ENCODE data around the gene OGN.

The OGN gene

DNA sequence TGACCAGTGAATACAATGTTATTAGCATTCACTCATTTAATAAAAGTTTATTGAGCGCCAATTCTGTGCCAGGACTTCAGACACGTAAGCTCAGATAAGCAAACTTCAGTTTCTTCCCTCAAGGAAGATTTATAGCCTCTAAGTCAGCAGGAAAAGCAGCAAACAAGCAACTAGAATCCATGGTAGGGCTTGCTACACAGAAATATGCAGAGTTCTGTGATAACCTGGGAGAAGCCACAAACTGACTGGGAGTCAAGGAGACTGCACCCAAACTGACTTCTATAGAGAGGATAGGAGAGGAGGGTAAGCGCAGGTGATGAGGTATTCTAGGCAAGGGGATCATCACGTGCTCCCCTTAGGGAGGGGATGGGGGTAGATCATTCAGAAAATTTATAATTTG lies 1.4 kb upstream of the OGN start:
- no peak for DNase-seq (ENCODE audit: low spot score)

DNA sequence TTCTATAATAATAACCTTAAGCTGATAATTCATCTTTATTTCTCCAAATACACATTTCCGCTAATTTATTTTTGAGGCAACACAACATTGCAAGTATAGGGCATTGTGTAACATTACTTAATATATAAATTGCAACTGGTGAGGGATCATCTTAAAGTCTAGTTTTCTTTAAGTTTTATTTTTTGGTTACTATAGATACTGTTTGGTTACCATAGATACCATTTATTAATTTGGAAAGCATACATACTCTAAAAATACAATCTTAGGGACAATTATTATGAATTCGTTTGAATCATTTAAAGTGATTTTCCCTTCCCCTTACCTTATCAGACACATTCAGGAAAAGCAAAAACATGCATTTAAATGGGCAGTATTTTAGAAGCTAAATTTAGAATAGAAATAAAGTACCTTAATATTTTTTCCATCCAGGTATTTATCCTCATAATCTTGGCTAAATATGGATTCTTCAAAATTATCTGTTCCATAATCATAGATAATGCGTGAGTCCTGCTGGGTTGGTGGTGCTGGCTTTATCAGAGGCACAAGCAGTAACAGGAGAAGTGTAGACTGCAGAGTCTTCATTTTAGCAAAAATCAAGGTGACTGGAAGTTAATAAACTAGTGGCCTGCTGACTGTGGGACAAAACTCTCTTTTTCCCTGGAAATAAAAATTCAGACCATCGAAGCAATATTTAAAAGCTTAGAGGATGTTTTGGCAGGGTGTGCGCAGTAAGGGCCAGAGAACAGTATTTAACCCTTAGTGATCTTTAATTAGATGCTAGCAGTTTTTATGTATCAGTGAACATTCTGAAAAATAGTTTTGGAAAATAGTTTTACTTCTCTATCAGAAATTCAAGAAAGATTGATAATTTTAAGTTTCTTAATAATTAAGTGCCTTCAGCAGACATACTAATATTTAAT lies 1.3 kb downstream of the OGN start:
- no peak for DNase-seq (ENCODE audit: low spot score)

DNA sequence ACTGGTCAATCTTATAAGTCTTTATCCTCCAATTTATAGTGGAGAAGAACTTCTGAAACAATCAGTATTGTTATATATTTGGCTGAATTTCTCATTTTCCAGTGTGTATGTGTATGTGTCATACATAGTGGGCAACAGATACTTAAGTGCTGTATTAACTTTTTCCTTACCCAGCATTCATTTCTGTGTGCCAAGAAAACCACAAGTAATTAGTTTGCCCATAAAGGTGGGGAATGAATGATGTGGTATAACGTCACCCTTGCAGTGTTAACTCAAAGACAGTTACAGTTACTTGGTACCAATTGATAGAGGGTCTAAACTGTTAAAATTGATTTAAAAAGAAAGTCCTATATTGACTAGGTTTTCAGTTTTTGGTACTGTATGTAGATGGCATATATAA lies 2.0 kb downstream of the OGN start:
- no peak for DNase-seq (ENCODE audit: low spot score)

DNA sequence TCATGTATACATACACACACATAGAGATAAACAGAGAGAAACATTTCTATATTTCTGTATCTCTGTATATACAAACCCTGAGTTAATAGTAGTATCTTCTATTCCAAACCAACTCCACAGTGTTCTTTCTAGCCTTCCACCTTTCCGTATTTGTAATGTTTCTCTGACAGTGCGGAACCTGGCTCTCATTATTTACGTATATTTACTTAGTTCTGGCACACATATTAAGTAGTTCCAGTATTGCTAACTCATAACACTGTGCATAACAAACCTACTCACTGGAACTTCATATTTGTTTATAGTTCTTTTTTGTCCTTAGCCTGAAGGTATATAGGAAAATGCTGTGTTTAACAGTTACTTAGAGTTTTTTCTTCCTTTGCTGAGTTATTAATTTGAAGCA lies 6.5 kb downstream of the OGN start:
- no peak for DNase-seq (ENCODE audit: low spot score)

DNA sequence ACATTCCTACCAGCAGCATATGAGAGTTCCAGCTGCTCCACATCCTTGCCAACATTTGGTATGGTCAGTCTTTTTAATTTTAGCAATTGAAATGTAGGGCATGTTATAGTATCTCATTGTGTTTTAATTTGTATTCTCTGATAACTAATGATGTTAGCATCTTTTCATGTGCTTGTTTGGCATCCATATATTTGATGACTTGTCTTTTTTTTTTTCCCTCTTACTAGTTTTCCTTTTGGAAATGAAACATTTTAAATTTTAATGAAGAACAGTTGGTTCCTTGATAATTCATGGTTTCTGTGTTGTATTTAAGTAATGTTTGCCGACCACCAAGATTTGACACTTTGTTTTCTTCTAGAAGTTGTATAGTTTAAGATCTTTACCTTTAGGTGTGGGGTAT lies 8.8 kb downstream of the OGN start:
- DNase-seq (ENCODE audit: low spot score) = no peak

DNA sequence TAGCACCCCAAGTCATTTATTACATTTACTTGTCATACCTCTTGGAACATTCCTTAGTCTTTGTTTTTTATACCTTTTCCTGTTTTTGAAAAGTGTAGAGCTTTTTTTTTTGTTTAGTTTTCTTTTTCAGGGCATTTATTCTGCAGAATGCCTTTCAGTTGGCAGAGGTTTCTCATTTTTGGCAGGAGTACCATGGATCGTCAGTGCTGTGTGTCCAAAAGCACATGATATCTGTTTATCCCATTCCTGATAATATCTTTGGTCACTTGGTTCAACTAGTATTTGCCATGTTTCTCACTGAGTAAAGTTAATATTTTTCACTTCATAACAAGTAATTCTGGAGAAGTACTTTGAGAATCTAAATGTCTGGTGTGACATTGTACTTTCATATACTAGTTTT lies 10.7 kb downstream of the OGN start:
- no peak for DNase-seq (ENCODE audit: low spot score)

DNA sequence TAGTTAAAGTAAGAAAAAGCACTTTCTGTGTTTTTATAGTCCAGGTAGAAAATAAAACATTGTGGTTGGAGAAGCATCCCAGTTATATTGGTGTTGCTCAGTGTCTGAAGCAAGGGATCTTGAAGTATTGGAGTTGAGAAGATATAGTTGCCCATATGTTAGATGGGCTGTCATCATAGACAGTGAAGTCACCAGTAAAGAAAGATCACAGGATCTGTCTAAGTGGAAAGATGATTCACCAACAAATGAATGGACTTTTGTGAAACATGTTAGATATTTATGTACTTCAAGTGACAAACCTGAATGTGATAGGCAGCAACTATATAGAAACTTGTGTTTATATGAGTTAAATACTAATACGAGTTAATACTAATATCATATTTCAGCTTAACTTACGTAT lies 11.7 kb downstream of the OGN start:
- DNase-seq (ENCODE audit: low spot score) = no peak

DNA sequence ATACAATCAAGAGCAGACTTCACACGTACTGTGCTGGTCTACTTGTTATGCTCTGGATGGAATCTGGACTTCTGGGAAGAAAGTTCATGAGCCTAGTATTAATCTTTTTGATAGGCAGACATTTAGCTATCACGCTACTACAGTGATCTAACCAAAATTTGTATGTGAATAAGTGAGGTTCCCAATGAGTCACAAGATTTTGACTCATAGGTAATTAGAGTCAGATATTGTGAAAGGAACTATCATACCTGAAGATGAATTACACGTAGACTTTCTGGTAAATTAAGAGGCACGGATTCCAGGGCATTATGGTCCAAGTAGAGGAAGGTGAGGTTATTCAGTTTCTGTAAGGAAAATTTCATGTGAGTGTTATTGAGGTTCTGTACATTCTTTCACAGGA lies 18.4 kb downstream of the OGN start:
- no peak for DNase-seq (ENCODE audit: low spot score)

DNA sequence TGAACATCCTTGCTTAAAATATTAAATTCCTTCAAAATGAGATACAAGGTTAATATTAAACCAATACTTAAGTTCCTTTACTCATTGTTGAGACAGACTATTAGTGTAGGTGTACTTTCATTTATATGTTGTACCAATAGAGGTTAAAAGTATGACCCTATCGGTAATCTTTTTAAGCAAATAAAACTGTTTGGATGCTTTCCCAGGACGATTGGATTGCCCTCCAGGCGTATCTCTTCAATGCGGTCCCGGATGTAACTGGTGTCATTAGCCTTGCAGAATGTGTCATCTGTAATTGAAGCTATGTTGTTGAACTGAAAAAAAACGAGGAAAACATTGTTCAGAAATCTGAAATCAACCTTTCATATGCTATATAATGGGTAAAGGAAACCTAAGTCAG lies 18.9 kb downstream of the OGN start:
- no peak for DNase-seq (ENCODE audit: low spot score)

DNA sequence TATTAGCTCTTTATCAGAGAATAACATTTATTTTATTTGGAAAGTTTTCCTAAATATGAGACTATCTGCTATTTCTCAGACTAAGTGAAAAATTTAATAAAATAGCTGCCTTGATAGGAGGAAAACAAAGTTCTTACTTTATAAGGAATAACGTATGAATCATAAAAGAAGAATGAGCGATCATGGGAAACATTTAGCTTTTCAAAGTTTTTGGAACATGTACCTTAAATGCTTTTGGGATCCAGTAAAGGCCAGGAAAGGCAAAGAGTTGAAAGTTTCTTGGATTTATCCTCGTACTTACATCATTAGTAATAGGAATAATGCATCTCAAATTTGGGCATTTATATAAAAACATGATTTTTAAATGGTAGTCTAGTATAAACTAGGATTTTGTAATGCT lies 19.4 kb downstream of the OGN start:
- no peak for DNase-seq (ENCODE audit: low spot score)

DNA sequence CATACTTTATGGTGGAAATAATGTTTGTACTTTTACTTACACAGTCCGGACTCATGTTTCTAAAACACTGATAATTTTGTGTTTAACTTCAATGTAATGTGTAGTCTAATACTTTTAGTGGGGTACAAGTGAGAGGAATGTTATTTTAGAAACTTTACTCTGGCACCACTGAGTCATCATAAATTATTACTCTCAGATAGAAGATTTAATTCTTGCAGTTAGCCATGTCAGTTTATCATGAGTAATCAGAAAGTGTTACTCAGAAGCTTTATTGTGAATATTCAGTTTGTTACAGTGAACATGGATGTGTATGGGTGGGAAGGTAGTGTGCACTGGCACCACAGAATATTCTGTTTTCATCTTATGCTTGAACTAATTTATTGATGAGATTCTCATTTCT lies 20.0 kb downstream of the OGN start:
- peak; percentile 8 for DNase-seq (ENCODE audit: low spot score)

DNA sequence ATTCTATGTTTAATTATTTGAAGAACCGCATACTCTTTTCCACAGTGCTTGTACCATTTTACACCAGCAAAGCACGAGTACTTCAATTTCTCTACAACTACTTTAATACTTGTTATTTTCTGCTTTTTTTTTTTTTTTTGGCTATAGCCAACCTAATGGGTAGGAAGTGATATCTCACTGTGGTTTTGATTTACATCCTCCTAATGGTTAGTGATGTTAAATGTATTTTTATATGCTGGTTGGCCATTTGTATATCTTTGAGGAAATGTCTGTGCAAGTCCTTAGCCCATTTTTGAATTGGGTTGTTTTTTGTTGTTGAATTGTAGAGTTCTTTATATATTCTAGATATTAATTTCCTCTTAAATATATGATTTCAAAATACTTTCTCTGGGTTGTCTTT lies 22.6 kb downstream of the OGN start:
- no peak for DNase-seq (ENCODE audit: low spot score)

DNA sequence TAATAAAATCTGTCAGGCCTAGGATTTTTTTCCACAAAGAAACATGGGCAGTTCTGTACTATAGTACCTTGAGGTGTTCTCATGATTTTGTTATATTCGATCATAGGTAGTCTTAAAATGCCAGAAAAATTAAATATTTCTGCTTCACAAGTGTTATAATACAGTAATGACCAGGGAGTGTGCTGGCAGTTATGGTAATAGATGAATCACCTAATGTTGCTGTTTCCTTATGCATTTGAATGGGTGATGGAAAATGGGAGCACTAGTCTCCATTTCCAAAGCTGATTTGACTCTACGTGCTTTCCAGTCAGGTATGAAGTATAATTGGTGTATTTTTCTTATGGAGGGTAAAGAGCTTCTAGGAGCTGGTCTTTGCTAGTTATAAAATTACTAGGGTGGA lies 23.8 kb downstream of the OGN start:
- DNase-seq (ENCODE audit: low spot score) = no peak

DNA sequence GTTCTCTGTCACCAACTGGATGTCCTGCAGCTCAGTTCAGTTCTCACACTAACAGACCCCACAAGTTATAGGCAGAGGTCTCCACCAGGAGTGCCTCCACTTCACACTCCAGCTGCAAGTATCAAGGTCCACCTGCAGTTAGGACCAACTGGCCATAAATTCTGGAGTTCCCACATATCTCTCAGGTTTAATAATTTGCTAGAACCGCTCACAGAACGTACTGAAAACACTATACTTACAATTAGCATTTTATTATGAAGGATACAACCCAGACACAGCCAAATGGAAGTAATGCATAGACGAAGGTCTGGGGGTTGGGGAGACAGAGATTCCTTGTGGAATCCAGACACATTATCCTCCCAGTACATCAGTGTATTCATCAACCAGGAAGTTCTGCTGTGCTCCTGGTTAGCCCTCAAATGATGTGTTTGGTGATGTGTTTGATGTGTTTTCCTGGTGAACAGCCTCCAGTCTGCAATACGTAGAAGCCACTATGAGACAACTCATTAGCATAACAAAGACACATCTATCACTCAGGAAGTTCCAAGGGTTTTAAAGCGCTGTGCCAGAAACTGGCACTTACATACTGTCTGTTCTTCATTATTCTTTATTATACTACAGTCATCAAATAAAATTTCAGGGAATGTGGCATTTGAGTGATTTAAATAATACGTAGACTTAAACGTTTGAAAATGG lies 25.4 kb downstream of the OGN start:
- no peak for DNase-seq (ENCODE audit: low spot score)

DNA sequence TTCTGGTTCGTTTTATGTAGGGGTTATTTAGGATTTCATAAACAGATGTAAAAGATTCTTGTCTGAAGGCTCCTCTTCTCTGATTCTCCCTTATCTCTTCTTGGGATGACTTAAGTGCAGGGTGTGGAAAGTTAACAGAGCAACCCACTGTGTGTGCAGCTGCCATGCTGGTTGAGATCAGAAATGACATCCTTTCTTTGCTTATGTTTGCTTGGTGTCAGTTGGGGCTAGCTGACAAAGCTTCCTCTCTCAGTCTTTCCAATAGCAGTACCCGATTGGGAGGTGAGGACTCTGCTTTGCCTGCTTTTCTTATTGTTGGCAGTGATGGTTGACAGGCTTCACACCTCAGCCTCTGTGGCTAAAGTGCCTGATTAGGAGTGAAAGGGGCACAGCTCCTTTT lies 26.5 kb downstream of the OGN start:
- DNase-seq (ENCODE audit: low spot score) = no peak

DNA sequence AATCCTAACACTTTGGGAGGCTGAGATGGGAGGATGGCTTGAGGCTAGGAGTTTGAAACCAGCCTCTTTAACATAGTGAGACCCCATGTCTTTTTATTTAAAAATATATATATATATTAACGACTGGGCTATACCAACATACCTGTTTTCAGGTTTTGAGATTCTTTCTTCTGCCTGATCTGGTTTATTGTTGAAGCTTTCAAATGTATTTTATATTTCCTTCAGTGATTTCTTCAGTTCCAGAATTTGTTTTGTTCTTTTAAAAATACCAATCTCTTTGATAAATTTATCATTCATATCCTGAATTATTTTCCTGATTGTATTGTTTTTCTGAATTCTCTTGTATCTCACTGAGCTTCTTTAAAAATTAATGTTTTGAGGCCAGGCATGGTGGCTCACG lies 31.2 kb downstream of the OGN start:
- no peak for DNase-seq (ENCODE audit: low spot score)

DNA sequence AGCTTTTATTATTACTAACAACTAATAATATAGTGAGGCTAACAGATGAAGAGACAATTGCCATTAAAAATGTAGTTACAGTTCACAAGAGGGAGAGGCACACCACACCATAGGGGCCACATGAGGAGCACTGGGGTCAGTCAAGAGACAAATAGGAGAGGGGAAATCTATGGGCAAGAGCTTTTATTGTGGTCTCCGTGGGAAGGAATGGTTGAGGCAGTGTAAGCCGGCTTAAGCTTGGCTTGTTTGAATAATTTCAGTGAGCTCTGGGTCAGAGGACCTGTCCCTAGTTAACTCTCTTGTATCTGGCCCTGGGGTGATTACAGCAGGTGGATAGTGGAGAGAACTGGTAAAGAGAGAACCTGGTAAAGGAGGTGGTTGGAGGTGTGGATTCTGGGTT lies 35.3 kb downstream of the OGN start:
- DNase-seq (ENCODE audit: low spot score) = no peak

DNA sequence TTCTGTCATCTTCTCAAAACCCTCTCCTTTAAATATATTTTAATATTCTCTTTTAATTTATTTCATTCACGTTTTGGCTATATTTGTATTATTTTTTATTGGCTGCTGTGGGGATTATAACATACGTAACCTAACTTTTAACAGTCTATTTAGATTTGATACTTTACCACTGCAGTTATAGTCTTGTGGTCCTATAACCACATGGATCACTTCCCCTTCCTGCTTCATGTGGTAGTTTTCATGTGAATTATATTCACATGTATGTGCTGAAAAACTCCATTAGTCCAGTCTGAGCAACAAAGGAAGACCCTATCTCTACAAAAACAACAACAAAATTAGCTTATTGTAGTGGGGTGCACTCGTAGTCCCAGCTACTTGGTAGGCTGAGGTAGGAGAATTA lies 44.3 kb downstream of the OGN start:
- no peak for DNase-seq (ENCODE audit: low spot score)

DNA sequence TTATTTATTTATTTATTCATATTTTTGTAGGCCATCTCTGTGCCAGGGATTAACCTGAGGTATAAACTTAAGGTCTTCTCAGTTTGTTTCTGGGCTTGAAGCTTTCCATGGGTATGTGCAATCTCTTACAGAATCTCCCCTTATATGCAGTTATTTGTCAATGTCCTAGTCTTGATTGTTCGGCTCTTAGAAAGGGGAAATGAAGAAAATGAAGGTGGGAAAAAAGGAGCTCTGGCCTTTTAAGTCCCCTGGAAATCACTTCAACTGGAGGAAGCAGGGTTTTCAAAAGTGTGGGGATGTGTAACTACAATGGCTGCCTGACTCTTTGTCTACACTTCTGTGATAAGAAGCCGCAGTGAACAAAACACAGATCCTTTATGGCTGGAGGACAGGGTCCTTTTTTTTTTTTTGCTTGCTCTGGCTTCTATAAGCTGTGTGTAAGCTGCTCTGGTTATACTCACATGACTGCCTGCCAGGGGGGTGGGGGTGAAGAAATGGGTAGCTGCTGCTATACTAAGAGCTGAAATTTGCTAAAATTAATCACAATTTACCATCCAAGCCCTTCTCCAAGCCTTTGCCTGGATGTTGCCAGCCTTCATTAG lies 44.9 kb downstream of the OGN start:
- no peak for DNase-seq (ENCODE audit: low spot score)

DNA sequence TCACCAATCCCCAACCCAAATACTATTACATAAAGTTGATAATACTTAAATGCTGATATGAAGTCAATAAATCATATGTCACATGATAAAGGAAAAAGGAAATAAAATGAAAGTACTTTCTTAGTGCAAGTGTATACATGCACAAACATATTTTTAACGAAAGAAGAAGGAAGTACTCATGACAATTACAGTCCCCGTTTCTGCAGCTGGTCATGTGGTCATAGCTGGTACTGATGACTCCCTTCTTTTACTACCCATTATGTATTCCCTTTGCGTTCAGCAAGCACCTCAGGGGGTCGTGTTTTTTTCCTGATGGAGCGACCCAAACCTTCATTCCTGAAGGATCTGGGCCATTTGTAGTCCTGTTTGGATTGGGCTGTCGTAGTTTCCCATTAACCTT lies 51.3 kb downstream of the OGN start:
- DNase-seq (ENCODE audit: low spot score) = no peak

DNA sequence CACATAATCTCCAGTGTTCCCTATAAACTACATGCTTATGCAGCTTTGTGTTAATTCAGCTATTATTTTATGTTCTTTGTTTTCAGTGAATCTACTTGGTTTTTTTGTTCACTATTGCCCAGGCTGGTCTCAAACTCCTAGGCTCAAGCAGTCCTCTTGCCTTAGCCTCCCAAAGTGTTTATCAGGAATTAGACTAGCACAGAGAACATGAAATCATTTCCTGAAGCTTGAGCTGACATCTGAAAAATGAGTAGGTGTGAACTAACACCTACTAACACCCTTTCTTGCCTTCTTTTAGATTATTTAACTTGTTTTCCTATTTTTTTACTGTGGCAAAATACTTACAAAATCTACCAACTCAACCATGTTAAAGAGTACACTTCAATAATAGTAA lies 53.6 kb downstream of the OGN start:
- DNase-seq (ENCODE audit: low spot score) = no peak

DNA sequence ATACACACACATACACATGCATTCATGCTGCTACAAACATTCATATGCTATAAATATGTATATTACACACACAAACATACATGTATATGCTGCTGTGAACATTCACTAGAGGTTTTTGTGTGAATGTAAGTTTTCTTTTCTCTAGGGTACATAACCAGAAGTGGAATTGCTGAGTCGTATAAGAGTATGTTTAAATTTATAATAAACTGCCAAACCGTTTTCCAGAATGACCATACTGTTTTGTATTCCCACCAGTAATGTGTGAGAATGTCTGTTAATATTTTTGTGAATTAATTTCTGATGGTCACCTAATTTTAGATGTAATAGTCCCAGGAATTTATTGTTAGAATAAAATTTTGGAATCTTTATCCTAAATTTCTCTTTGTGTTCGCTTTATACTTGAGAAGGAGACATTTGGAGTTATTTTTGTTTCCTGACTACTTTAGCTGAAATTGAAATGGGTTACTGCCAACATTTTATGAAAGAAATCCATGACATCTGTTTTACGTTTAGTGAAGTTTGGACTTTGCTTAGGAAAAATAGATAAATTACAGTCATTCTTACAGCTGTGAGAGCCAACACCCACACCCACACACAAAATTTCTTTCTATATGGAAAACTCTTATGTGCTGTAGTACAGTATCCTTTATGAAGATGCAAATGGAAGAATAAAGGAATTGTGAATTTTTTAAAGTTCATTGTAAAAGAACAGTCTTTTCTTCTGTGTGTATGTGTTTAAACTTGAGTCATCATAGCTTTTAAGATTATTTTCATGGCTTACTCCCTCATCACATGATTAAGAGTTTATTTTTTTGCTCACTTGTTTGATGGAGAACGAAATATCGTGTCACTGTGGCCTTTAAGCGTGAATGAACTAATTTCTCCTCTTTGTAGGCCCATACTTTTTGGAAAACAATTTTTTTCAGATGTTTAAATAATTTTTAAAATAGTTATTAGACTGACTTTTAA lies 54.3 kb downstream of the OGN start:
- no peak for DNase-seq (ENCODE audit: low spot score)

All from hepatic stellate cell (primary cell).